ENCODE results near the gene GTF2B.
"Not testable (repeated sequence)": the region's sequence is repeated elsewhere in the genome, so short reads cannot be mapped to it uniquely, and the experiment has no call there.

GTF2B gene, protein sequence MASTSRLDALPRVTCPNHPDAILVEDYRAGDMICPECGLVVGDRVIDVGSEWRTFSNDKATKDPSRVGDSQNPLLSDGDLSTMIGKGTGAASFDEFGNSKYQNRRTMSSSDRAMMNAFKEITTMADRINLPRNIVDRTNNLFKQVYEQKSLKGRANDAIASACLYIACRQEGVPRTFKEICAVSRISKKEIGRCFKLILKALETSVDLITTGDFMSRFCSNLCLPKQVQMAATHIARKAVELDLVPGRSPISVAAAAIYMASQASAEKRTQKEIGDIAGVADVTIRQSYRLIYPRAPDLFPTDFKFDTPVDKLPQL

DNA sequence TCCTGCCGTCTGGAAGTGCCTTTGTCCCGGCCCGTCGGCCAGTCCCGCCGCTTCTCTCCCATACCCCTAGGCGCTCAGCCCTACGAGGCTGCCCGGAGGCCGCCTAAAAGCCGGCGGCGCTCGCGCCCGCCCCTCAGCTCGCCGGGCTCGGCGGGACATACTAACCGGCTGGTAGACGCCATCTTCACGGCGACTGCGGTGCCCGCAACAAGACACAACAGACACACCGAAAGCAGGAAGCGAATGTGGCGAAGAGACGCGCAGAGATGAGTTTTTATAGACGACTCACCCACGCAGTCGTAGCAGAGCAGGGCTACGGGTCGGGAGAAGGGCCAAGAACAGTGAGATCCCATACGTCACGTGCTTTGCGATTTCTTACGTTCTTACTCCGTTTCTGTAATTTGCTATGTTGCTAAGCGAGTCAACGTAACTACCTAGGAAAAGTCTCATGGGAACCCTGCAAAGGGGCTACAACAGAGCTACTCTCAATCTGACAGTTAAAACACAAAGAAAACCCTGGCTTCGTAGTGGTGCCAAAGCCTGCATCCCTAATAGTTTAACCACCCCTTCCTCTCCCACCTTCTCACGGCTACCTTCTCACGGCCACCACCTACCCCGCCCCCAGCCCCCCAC, at the start of gene GTF2B:
Gene GTF2B, minus strand, starts transcription at position 250 of the 633 bp plus-strand sequence. Its CDS starts 68 bp downstream, at position 182.
- peak; percentile 71 to 88 for DNase-seq

DNA sequence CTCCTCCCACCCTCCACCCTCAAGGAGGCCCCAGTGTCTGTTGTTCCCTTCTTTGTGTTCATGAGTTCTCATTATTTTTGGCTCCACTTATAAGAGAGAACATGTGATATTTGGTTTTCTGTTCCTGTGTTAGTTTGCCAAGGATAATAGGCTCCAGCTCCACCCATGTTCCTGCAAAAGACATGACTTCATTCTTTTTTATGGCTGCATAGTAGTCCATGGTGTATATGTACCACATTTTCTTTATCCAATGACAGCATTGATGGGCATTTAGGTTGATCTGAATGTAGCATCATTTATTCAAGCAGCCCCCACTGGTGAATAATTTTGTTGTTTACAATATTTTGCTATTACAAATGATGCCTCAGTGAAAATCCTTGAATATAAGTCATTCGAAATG, 47.2 kb upstream of the GTF2B start:
- not testable (repeated sequence) for DNase-seq

DNA sequence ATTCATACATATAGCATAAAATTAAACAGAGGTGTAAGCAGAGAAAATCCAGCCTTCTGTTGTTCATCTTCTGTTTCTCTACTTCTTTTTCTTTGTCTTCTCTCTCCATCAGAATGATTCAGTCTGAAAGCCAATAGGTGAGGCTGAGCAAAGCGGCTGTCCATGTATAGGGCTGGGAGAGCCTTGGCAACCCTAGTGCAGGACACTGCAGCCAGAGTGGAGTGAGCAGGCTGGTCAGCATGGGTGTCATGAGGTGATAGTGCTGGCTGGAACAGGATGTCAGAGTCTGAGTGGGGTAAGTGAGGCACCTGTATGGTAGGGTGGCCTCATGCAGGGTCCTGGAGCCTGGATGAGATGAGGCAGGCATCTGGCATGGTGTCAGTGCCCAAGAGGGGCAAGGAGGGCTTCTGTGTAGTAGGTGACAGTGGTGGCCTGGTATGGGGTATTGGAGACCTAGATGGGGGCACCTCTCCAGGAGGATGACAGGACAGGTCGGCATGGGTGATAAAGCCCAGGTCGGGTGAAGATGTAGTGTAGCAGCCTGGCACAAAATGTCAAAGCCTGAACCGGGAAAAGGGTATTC, 45.5 kb upstream of the GTF2B start:
- DNase-seq, result no peak

DNA sequence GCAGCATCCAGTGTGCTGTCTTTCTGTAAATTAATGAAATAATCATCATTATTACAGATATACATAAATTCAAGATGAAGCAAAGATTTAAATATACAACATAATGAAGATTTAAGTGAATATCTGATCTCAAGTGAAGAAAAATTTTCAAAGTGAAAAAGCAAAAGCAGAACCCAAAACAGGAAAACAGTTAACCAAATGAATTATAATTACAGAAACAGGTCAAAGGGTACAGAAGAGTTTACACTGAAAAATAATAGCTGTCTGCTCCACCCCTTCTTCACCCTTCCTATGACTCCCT, 44.8 kb upstream of the GTF2B start:
- no peak for DNase-seq

DNA sequence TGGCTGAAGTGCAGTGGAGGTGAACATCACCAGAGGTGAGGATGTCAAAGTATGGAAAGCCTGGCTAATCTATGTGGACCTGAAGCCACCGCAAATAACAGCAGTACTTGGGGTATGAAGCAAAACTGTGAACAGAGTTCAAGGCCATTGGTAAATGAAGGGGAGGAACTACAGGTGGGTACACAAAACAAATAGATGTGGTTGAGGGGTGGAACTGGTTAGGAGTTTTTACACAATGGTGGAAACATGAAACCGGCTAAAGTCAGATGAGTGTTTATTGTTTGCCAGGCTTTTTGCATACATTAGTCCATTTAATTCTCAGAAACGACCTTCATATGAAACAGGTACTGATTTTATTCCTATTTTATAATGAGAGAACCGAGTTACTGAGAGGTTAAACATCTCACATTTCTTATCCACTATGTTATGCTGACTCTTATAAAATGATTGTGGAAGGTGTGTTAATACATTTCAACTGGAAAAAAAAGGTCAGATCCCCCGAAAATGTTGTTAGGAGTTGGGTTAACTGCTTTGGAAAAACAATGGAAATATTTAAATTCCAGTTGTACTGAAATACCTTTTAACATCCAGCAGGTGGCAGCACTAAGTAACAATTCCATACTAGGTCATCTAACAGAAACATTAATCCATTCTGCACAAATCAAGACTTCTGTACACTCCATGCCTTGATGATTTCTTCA, 44.3 kb upstream of the GTF2B start:
- DNase-seq, result peak in 1 of 2 experiments; percentile 18

DNA sequence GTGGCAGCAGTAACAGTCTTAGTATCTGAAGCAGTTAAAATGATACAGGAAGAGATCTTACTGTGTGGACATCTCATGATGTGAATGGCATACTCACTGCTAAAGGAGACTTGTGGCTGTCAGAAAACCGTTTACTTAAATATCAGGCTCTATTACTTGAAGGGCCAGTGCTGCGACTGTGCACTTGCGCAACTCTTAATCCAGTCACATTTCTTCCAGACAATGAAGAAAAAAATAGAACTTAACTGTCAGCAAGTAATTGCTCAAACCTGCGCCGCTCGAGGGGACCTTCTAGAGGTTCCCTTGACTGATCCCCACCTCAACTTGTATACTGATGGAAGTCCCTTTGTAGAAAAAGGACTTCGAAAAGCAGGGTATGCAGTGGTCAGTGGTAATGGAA, 38.8 kb upstream of the GTF2B start:
- DNase-seq, result not testable (repeated sequence)

DNA sequence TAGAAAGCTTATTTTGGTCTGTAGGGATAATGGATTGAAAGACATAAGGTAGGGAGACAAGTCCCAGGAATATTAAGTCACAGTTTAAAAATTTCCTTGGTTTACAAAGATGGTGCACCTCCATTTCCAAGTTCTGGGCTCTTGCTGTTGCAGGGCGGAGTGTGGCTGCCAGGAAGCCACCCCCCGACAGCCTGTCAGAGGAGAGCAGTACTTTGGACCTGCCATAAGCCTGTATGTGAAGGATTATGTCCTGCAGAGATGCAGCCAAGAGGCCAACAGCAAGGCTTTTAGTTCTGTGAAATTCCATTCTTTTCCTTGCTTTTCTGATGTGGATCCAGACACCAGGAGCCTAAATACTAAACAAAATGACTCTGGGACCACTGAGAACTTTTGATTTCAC, 31.9 kb upstream of the GTF2B start:
- DNase-seq, result no peak

DNA sequence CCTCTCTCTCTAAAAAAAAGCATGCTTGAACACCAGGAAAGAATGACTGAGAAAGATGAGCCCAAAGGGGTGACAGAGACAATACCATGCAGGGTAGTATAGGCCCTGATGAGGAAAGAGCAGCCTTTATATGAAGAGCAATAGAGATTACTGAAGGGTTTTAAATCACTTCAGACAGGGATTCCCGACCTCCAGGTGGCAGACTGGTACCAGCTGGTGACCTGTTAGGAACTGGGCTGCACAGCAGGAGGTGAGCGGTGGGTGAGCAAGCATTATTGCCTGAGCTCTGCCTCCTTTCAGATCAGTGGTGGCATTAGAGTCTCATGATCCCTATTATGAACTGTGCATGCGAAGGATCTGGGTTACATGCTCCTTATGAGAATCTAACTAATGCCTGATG, 30.8 kb upstream of the GTF2B start:
- peak; percentile 48 to 69 for DNase-seq

DNA sequence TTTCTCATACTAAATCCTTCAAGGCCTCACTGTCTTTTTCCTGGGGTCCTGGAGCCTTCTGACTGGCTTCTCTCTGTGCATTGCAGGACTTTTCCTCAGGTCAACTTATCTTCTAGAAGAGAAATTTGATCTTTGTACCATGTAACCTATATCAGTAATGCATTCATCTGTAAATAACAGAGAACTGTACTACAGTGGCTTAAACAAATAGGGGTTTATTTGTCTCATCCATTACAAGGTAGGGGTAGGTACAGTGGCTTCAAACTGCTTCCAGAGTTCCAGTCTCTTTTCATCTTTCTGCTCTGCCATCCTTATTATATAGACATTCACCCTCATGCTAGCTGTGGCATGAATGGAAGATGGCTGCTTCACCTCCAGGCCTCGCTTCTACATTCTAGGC, 29.5 kb upstream of the GTF2B start:
- DNase-seq, result no peak

DNA sequence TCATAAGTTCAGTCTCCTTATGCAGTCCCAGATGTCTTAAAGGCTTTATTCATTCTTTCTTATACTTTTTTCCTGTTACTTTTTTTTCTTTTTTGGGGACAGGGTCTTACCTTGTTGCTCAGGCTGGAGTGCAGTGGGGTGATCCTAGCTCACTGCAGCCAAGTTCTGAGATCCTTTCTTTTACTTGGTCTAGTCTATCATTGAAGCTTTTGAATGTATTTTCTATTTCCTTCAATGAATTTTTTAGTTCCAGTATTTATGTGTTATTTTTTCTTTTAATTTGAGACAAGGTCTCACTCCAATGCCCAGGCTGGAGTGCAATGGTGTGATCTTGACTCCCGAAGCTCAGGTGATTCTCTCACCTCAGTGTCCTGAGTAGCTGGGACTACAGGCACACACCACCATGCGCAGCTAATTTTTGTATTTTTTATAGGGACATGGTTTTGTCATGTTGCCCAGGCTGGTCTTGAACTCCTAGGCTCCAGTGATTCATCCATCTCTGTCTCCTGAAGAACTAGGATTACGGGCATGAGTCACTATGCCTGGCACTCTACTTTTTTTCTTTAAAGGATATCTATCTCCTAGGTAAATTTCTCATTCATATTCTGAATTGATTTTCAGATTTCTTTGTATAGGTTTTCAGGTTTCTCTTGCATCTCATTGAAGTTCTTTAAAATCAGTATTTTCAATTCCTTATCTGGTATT, 26.1 kb upstream of the GTF2B start:
- DNase-seq, result no peak

DNA sequence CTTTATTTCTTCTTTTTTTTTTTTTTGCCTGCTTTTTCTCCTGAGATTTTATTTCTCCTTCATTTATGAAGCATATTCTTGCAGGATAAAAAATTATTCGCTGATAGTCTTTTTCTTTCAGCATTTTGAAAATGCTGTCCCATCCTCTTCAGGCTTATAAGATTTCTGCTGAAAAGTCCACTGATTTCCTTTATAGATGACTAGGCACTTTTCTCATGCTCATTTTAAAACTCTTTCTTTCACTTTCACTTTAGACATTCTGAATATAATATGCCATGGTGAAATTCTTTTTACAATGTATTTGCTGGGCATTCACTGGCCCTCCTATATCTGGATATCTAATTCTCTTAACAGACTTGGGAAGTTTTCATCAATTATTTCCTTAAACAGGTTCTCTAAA, 25.5 kb upstream of the GTF2B start:
- no peak for DNase-seq

DNA sequence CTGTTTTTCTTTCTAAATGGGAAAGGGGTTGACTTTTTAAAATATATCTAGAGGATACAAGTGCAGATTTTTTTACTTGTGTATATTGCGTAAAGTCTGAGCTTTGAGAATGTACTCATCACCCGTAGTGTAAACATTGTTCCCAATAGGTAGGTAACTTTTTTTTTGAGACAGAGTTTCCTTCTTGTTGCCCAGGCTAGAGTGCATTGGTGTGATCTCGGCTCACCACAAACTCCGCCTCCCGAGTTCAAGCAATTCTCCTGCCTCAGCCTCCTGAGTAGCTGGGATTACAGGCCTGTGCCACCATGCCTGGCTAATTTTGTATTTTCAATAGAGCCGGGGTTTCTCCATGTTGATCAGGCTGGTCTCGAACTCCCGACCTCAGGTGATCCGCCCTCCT, 20.4 kb upstream of the GTF2B start:
- DNase-seq, result not testable (repeated sequence)

DNA sequence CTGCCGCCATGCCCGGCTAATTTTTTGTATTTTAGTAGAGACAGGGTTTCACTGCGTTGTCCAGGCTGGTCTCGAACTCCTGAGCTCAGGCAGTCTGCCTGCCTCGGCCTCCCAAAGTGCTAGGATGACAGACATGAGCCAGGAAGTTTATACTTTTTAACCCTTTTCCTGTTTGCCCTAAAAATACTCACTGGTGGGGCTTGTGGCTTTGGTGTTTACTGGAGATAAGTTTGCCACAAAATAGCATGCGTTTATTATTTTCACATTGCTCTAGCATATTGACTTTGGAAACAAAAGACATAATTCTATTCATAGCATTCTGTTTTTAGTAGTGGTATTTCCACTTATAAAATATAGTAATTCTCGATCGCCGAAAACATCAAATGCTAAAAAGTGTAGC, 19.8 kb upstream of the GTF2B start:
- no peak for DNase-seq

DNA sequence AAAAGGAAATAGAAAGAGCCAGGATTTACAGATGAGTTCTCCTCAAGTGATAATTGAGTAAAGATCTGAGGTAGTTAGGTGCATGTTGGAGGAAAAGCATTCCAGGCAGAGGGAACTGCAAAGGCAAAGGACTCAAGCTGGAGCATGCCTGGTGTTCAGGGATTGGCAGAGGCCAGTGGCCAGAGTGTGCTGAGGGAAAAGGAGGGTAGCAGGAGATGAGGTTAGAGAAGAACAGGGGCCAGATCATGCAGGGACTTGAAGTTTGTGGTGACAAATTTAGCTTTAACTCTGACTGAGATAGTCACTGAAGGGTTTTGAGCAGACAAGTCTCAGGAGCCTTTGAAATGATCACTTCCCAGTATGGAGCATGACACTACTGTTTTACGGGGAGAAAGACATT, 19.0 kb upstream of the GTF2B start:
- DNase-seq, result no peak

DNA sequence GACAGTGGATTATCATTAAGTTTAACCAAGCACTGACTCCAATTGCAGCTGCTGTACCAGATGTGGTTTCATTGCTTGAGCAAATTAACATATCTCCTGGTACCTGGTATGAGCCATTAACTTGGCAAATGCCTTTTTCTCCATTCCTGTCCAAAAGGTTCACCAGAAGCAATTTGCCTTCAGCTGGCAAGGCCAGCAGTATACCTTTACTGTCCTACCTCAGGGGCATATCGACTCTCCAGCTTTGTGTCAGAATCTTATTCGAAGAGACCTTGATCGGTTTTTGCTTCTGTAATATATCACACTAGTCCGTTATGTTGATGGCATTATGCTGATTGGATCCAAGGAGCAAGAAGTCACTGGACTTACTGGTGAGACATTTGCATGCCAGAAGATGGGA, 9.5 kb upstream of the GTF2B start:
- DNase-seq, result no peak

DNA sequence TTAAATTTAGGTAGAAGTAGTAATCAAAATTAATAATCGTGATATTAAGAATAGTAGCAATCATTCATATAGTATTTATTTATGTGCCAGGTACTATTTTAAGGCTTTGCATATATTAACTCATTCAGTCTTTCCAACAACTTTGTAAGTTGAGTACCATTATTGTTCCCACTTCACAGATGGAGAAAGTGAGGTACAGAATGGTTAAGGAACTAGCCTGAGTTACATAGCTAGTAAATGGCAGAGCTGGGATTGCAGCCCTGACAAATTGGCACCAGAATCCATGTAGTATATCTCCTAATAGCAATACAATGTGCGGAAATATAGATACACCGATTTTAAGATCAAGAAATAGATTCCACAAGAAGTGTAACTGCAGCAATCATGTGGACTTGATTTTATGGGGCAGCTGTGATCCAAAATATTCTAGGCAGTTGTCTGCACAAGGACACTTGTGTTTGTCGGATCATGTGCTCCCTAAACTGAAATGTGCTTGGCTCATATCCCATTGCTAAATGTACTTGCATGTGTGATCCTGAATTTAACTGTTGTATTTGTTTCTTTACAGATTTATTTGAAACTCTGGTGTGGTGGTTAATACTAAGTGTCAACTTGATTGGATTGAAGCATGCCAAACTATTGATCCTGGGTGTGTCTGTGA, 5.8 kb upstream of the GTF2B start:
- DNase-seq, result no peak

DNA sequence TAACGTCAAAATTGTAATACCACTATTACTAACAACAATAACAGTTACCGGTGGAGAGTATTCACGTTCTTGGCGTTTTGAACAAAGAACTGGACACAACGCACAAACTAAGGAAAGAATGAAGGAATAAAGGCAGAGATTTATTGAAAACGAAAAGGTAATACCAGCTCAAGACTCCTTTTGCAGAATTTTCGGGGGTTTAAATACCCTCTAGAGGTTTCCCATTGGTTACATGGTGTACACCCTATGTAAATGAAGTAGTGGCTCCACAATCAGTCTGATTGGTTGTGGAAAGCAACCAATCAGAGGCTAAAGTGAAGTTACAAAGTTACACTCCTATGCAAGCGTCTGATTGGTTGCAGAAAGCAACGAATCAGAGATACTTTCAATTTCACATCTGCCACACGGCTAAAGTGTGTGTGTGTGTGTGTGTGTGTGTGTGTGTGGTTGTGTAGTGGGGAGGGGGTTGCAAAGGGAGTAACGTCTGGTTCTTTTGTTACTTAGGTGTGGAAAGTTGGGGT, 1.1 kb upstream of the GTF2B start:
- peak in 1 of 2 experiments; percentile 11 for DNase-seq

DNA sequence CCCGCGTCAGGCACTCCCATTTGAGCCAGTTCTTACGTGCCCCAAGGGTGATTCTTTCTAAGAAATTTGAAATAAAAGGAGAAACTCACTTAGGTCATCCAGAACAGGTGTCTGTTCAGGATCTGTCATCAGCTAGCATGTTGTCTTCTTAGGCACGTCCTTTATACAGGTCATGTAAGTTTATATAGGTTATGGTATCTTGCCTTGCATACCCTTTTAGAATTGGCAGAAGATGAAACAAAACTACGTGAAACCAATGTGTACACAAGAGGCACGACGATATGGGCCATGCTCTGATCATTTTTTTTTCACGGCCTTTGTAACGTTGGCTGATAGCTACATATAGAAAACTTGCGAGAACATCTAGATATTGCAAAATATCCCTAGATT, 579 bp upstream of the GTF2B start:
- DNase-seq, result no peak

DNA sequence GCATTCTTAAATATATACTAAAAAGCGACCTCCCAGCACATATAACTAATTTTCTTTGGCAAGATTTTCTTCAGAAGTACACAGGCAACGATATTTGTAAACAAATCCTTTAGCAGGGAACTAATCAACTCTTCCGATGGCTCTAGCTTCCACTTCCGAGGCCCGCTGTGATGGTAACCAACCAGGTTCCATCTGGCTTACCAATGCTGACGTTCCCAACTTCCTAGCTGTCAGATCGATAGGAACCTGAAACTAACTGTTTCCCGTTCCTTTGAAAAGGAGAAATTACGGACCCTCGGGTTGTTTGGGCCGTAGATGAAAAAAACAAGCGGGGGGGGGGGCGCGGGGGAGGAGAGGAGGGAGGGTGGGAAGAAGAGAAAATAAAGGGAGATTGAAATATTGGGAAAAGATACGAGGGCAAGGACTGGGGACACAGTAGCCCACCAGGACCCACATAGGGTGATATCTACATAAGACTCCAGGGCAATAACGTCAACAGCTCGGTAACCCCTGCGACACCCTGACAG, 513 bp downstream of the GTF2B start:
- DNase-seq, result peak in 1 of 2 experiments; percentile 24

DNA sequence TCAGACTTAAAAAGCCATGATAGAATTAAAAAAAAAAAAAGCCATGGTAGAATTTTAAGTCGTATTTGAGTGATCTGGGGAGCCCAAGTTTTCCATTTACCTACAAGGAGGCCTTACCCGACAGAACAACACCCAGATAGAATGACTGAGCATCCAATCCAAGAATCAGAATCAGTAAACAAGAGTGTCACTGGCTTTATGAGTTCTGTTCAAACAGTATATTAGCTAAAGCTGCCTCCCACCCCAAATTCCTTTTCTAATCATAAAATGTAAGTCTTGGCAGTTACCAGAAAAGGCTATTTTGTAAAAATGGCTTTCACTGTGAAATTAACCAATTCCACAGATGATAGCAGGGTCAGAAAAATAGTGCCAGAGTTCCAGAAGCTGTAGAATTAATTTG, 1.2 kb downstream of the GTF2B start:
- no peak for DNase-seq

DNA sequence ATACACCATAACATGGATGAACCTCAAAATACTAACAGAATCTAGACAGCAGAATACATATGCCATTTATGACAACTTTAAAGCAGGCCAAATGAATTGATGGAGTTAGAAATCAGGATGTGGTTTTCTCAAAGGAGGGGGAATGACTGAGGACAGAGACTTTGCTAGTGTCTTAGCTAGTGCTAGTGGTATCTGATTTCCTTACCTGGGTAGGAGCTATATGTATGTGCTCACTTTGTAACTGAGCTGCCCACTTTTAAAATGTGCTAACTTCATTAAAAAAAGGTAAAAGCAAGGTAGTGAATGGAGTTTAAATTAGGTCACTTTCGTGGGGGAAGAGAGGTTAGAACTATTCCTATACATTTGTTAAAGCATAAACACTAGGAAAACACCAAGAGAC, 2.6 kb downstream of the GTF2B start:
- no peak for DNase-seq

DNA sequence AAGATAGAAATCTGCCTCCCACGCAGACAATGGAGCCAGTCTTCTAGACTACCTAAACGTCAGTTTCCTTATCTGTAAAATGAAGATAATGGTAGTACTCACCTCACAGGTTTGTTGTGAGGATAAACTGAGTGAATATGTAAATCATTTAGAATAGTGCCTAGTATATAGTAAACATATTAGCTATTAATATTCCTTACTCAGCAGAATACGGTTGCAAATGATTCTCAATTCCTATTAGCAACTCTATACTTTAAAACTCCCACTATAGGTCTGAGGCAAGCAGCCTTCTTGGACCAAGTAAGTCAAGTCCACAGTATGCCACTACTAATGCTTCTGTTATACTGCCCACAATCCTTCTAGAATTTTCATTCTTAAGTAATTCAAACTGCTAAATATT, 5.4 kb downstream of the GTF2B start:
- no peak for DNase-seq

Measured in NCI-H524 (cell line).